Ishikawa (cell line): Measurements from ENCODE around the gene GABRA5.

Source experiments
- CEBPB ChIP-seq: IDR thresholded peaks from 2 replicates; pipeline ENCODE4 v1.6.1; 2012
- CREB1 ChIP-seq: IDR thresholded peaks from 2 replicates; pipeline ENCODE4 v1.6.1; 2012; ENCODE audit warnings: low read depth
- EGR1 ChIP-seq: IDR thresholded peaks from 2 replicates; pipeline ENCODE4 v1.6.1; 2012
- EP300 ChIP-seq: IDR thresholded peaks from 2 replicates; pipeline ENCODE4 v1.6.1; 2012; ENCODE audit warnings: borderline replicate concordance
- FOXM1 ChIP-seq: IDR thresholded peaks from 2 replicates; pipeline ENCODE4 v1.6.1; 2012; ENCODE audit warnings: low read depth, borderline replicate concordance
- NFIC ChIP-seq: IDR thresholded peaks from 2 replicates; pipeline ENCODE4 v1.6.1; 2012
- RAD21 ChIP-seq: IDR thresholded peaks from 2 replicates; pipeline ENCODE4 v1.6.1; 2012; ENCODE audit warnings: low read depth
- TAF1 ChIP-seq: IDR thresholded peaks from 2 replicates; pipeline ENCODE4 v1.6.1; 2012; ENCODE audit warnings: low read depth, mild to moderate bottlenecking
- TCF12 ChIP-seq: IDR thresholded peaks from 2 replicates; pipeline ENCODE4 v1.6.1; 2012; ENCODE audit warnings: low read depth
- TEAD4 ChIP-seq: IDR thresholded peaks from 2 replicates; pipeline ENCODE4 v1.6.1; 2012
- YY1 ChIP-seq: IDR thresholded peaks from 2 replicates; pipeline ENCODE4 v1.6.1; 2012; ENCODE audit warnings: low read depth
- ZBTB7A ChIP-seq: IDR thresholded peaks from 2 replicates; pipeline ENCODE4 v1.6.1; 2012; ENCODE audit warnings: low read depth
- TF ChIP-seq, protein P1 (sequence below): IDR thresholded peaks from 2 replicates; pipeline ENCODE4 v1.6.1; 2012
- TF ChIP-seq, protein P2 (sequence below): IDR thresholded peaks from 2 replicates; pipeline ENCODE4 v1.6.1; 2012; ENCODE audit warnings: low read depth, mild to moderate bottlenecking
- TF ChIP-seq, protein P3 (sequence below): IDR thresholded peaks from 2 replicates; pipeline ENCODE4 v1.6.1; 2012

The GABRA5 gene

DNA sequence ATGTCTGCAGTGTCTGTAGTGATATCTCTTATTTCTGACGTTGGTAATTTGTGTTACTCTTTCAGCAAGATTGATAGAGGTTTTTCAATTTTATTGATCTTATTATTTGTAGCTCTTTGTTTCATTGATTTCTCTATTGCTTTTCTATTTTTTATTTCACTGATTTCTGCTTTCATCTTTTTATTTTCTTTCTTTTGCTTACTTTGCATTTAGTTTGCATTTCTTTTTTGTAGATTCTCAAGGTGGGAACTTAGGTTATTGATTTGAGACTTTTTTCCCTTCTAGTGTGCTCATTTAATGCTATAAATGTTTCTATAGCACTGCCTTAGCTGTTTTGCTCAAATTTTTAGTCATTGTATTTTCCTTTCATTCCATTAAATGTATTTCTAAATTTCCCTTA, 54.6 kb downstream of the GABRA5 start:
- TF ChIP-seq EGR1: no peak
- no peak for TF ChIP-seq TAF1
- no peak for TF ChIP-seq TCF12
- no peak for TF ChIP-seq NFIC
- TF ChIP-seq TEAD4: no peak
- TF ChIP-seq, protein P1, sequence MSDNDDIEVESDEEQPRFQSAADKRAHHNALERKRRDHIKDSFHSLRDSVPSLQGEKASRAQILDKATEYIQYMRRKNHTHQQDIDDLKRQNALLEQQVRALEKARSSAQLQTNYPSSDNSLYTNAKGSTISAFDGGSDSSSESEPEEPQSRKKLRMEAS: no peak

DNA sequence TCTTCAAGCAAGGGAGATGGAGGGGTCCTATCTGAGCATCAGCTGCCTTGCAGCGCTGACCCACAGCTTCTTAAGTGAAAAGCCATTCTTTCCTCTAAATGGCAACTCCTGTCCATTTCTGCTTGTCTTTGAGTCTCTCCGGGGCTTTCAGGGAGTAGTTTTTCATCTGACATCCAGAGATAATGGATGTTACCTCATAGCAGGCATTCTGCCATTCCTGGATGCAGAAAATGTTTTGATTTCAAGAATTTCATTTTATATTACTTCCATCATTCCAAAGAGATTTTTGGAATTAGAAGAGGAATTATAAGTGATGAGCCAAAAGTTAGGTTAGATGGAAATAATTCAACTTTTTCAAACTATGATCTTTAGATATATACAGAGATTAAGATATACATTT, 59.2 kb downstream of the GABRA5 start:
- TF ChIP-seq NFIC (no peak), TCF12 (no peak), CREB1 (no peak), FOXM1 (no peak), CEBPB (no peak), TEAD4 (no peak)
- TF ChIP-seq, protein P2, sequence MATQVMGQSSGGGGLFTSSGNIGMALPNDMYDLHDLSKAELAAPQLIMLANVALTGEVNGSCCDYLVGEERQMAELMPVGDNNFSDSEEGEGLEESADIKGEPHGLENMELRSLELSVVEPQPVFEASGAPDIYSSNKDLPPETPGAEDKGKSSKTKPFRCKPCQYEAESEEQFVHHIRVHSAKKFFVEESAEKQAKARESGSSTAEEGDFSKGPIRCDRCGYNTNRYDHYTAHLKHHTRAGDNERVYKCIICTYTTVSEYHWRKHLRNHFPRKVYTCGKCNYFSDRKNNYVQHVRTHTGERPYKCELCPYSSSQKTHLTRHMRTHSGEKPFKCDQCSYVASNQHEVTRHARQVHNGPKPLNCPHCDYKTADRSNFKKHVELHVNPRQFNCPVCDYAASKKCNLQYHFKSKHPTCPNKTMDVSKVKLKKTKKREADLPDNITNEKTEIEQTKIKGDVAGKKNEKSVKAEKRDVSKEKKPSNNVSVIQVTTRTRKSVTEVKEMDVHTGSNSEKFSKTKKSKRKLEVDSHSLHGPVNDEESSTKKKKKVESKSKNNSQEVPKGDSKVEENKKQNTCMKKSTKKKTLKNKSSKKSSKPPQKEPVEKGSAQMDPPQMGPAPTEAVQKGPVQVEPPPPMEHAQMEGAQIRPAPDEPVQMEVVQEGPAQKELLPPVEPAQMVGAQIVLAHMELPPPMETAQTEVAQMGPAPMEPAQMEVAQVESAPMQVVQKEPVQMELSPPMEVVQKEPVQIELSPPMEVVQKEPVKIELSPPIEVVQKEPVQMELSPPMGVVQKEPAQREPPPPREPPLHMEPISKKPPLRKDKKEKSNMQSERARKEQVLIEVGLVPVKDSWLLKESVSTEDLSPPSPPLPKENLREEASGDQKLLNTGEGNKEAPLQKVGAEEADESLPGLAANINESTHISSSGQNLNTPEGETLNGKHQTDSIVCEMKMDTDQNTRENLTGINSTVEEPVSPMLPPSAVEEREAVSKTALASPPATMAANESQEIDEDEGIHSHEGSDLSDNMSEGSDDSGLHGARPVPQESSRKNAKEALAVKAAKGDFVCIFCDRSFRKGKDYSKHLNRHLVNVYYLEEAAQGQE: no peak
- TF ChIP-seq, protein P1: no peak

DNA sequence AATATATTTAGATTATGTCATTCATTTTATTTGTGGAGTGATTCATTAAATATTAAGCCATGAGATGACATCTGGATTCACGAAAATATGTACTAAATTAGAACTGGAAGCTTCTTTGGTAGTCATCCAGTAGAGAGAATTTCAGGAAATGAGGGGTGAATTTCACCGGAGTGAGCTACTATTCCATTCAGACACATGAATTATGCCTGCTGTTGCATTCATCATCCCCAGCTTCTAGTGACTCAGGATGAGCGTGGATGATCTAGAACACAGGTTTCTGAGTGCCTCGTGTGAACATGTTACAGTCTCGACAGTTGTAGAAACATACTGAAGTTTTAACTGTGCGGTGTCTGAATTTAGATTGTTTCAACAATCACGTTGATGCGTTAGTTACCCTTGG, 61.2 kb downstream of the GABRA5 start:
- no peak for TF ChIP-seq YY1
- no peak for TF ChIP-seq CREB1
- TF ChIP-seq, protein P2: no peak
- TF ChIP-seq EGR1: no peak
- no peak for TF ChIP-seq EP300
- TF ChIP-seq ZBTB7A: no peak
- no peak for TF ChIP-seq TEAD4
- TF ChIP-seq, protein P1: no peak
- TF ChIP-seq CEBPB: no peak

DNA sequence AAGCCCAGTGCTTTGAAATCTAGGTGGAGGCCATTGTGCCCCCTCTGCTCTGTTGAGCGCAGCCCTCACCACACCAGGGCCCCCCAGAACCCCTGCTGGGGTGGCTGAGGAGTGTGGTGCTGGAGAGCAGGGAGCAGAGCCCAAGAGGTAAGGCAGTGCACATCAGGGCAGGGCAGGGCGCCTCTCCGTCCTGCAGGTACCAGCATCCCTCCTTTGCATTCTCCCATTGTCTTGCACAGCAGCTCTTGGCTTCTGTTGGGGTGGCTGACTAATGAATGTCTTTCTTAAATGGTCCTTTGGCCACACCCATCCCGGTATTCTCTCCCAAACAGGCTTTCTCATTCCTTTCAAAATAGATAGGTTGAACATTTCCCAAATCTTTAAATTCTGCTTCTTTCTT, 62.7 kb downstream of the GABRA5 start:
- TF ChIP-seq TEAD4 (no peak), TCF12 (no peak), NFIC (no peak), CEBPB (no peak), EP300 (no peak), FOXM1 (no peak), CREB1 (no peak), EGR1 (no peak), YY1 (no peak), TAF1 (no peak)
- TF ChIP-seq, protein P2: no peak
- TF ChIP-seq, protein P1: no peak
- TF ChIP-seq, protein P3, sequence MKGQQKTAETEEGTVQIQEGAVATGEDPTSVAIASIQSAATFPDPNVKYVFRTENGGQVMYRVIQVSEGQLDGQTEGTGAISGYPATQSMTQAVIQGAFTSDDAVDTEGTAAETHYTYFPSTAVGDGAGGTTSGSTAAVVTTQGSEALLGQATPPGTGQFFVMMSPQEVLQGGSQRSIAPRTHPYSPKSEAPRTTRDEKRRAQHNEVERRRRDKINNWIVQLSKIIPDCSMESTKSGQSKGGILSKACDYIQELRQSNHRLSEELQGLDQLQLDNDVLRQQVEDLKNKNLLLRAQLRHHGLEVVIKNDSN: no peak

DNA sequence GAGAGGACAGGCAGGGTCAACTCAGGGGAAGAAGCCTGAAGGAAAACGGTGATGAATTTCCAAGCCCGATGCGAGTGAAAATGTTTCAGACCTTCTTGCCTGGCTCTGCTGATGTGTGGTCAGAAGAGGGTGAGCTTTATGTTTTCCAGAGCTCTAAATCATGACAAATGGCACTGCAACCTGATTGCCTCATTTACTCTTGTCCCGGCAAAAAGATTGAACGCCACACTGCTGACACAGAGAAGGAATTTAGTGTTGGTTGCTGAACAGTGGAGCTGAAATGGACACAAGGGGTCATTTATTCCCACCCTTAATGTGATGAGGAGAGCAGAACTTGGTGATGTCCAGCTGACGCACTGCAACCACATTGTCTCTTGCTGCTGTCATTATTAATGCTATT, 68.0 kb downstream of the GABRA5 start:
- TF ChIP-seq ZBTB7A (no peak), FOXM1 (no peak), RAD21 (no peak), TCF12 (no peak), EP300 (no peak), EGR1 (no peak), TEAD4 (no peak), CEBPB (no peak), TAF1 (no peak), YY1 (no peak)
- TF ChIP-seq, protein P2: no peak
- TF ChIP-seq, protein P1: no peak
